ENCODE measurements around the gene NEMF. TPM values are rescaled to one million over a fixed set of nuclear protein-coding genes. Genes with fewer than 3 reads are reported as not detected.

NEMF gene
- total RNA-seq, 1 donor from 2014 or later, result 81.0 TPM

GRCh38 chr14:49867831-49868719, 15.5 kb upstream of the NEMF start:
- Mint-ChIP-seq H3K4me3 (ENCODE audit: low read depth) (peak overlapping the region; percentile 91), H3K27ac (peak overlapping the region; percentile 94), H3K4me1 (ENCODE audit: low read depth) (peaks cover 22% of the 10 kb centered on the region), H3K27me3 (ENCODE audit: low read depth) (no peaks in the 10 kb centered on the region), H3K36me3 (ENCODE audit: low read depth) (no peaks in the 10 kb centered on the region), H3K9me3 (no peaks in the 10 kb centered on the region)
- peak; percentile 94 for DNase-seq (ENCODE audit: low spot score)
- intact Hi-C loops (cut with micrococcal nuclease), result loop anchor here (1.0 to 10.0 kb wide), 4 partner anchors 11 to 967 kb away; partner anchors contain the start of genes ARF6, DMAC2L, L2HGDH and NIN

GRCh38 chr14:49865431-49865859, 12.9 kb upstream of the NEMF start:
- Mint-ChIP-seq H3K4me3 (ENCODE audit: low read depth) (no peak overlapping the region), H3K4me1 (ENCODE audit: low read depth) (peaks cover 24% of the 10 kb centered on the region)
- DNase-seq (ENCODE audit: low spot score), result peak; percentile 66

GRCh38 chr14:49863487-49864281, 11.1 kb upstream of the NEMF start:
- intact Hi-C loops (cut with micrococcal nuclease), result loop anchor here (2.0 to 10.0 kb wide), 6 partner anchors 137 to 971 kb away; partner anchors contain the start of genes NIN, POLE2, SOS2 and VCPKMT
- Mint-ChIP-seq H3K9me3 (no peaks in the 10 kb centered on the region), H3K27ac (no peak overlapping the region), H3K27me3 (ENCODE audit: low read depth) (no peaks in the 10 kb centered on the region), H3K36me3 (ENCODE audit: low read depth) (no peaks in the 10 kb centered on the region), H3K4me1 (ENCODE audit: low read depth) (peaks cover 20% of the 10 kb centered on the region), H3K4me3 (ENCODE audit: low read depth) (no peak overlapping the region)
- DNase-seq (ENCODE audit: low spot score), result no peak

More at GRCh38 chr14:49865431-49865859, 12.9 kb upstream of the NEMF start:
- intact Hi-C loops (cut with micrococcal nuclease), result loop anchor here (1.0 to 10.0 kb wide), 4 partner anchors 200 to 969 kb away; partner anchors contain the start of genes DMAC2L, L2HGDH and NIN
- no peaks in the 10 kb centered on the region for H3K9me3 Mint-ChIP-seq
- H3K27ac Mint-ChIP-seq, result no peak overlapping the region
- no peaks in the 10 kb centered on the region for H3K27me3 Mint-ChIP-seq (ENCODE audit: low read depth)
- no peaks in the 10 kb centered on the region for H3K36me3 Mint-ChIP-seq (ENCODE audit: low read depth)

- Mint-ChIP-seq H3K36me3 (ENCODE audit: low read depth) (no peaks in the 10 kb centered on the region), H3K9me3 (no peaks in the 10 kb centered on the region), H3K4me1 (ENCODE audit: low read depth) (peaks cover 16% of the 10 kb centered on the region), H3K4me3 (ENCODE audit: low read depth) (no peak overlapping the region), H3K27ac (no peak overlapping the region), H3K27me3 (ENCODE audit: low read depth) (no peaks in the 10 kb centered on the region)
- intact Hi-C loops (cut with micrococcal nuclease), result loop anchor here (1.0 to 10.0 kb wide), 9 partner anchors 9 to 973 kb away; partner anchors contain the start of genes NIN, POLE2, SOS2 and VCPKMT
- DNase-seq (ENCODE audit: low spot score), result peak; percentile 83
Measured at GRCh38 chr14:49862089-49862673, 9.6 kb upstream of the NEMF start.

- Mint-ChIP-seq H3K27ac (no peak overlapping the region), H3K36me3 (ENCODE audit: low read depth) (no peaks in the 10 kb centered on the region)
- intact Hi-C loops (cut with micrococcal nuclease), result loop anchor here (1.0 to 10.0 kb wide), 9 partner anchors 8 to 973 kb away; partner anchors contain the start of genes NIN, POLE2, SOS2 and VCPKMT
Measured at GRCh38 chr14:49861699-49862088, 9.1 kb upstream of the NEMF start.

GRCh38 chr14:49860988-49861698, 8.6 kb upstream of the NEMF start:
- intact Hi-C loops (cut with micrococcal nuclease), result loop anchor here (5.0 to 10.0 kb wide), 4 partner anchors 174 to 974 kb away; partner anchors contain the start of genes NIN, POLE2, SOS2 and VCPKMT
- Mint-ChIP-seq H3K27me3 (ENCODE audit: low read depth) (no peaks in the 10 kb centered on the region), H3K4me1 (ENCODE audit: low read depth) (peaks cover 16% of the 10 kb centered on the region), H3K36me3 (ENCODE audit: low read depth) (no peaks in the 10 kb centered on the region), H3K9me3 (no peaks in the 10 kb centered on the region), H3K27ac (no peak overlapping the region), H3K4me3 (ENCODE audit: low read depth) (no peak overlapping the region)
- DNase-seq (ENCODE audit: low spot score), result no peak

More at GRCh38 chr14:49861699-49862088, 9.1 kb upstream of the NEMF start:
- H3K9me3 Mint-ChIP-seq, result no peaks in the 10 kb centered on the region
- DNase-seq (ENCODE audit: low spot score), result peak; percentile 58
- H3K4me1 Mint-ChIP-seq (ENCODE audit: low read depth), result peaks cover 16% of the 10 kb centered on the region
- H3K4me3 Mint-ChIP-seq (ENCODE audit: low read depth), result no peak overlapping the region
- no peaks in the 10 kb centered on the region for H3K27me3 Mint-ChIP-seq (ENCODE audit: low read depth)

GRCh38 chr14:49858383-49858782, 5.8 kb upstream of the NEMF start:
- Mint-ChIP-seq H3K27me3 (ENCODE audit: low read depth) (no peaks in the 10 kb centered on the region), H3K27ac (no peak overlapping the region), H3K4me3 (ENCODE audit: low read depth) (no peak overlapping the region), H3K4me1 (ENCODE audit: low read depth) (peaks cover 24% of the 10 kb centered on the region), H3K9me3 (no peaks in the 10 kb centered on the region), H3K36me3 (ENCODE audit: low read depth) (no peaks in the 10 kb centered on the region)
- intact Hi-C loops (cut with micrococcal nuclease), result no loop called here
- no peak for DNase-seq (ENCODE audit: low spot score)

GRCh38 chr14:49857427-49858003, 4.9 kb upstream of the NEMF start:
- intact Hi-C loops (cut with micrococcal nuclease), result no loop called here
- Mint-ChIP-seq H3K27ac (no peak overlapping the region), H3K36me3 (ENCODE audit: low read depth) (no peaks in the 10 kb centered on the region), H3K27me3 (ENCODE audit: low read depth) (no peaks in the 10 kb centered on the region), H3K4me1 (ENCODE audit: low read depth) (peaks cover 28% of the 10 kb centered on the region), H3K9me3 (no peaks in the 10 kb centered on the region), H3K4me3 (ENCODE audit: low read depth) (no peak overlapping the region)
- DNase-seq (ENCODE audit: low spot score), result no peak

- peak; percentile 68 for DNase-seq (ENCODE audit: low spot score)
- H3K4me3 Mint-ChIP-seq (ENCODE audit: low read depth), result peak overlapping the region; percentile 92
- peak overlapping the region; percentile 96 for H3K27ac Mint-ChIP-seq
- H3K27me3 Mint-ChIP-seq (ENCODE audit: low read depth), result no peaks in the 10 kb centered on the region
- intact Hi-C loops (cut with micrococcal nuclease), result loop anchor here (1.0 to 5.0 kb wide), 4 partner anchors 9 to 679 kb away; partner anchors contain the start of gene MAP4K5
- H3K9me3 Mint-ChIP-seq, result no peaks in the 10 kb centered on the region
- peaks cover 27% of the 10 kb centered on the region for H3K36me3 Mint-ChIP-seq (ENCODE audit: low read depth)
- H3K4me1 Mint-ChIP-seq (ENCODE audit: low read depth), result peaks cover 40% of the 10 kb centered on the region
Measured at GRCh38 chr14:49853572-49854375, 1.2 kb upstream of the NEMF start.

GRCh38 chr14:49853158-49853477, 530 bp upstream of the NEMF start:
- no peak for DNase-seq (ENCODE audit: low spot score)
- peak overlapping the region; percentile 92 for H3K4me3 Mint-ChIP-seq (ENCODE audit: low read depth)
- H3K36me3 Mint-ChIP-seq (ENCODE audit: low read depth), result peaks cover 28% of the 10 kb centered on the region
- H3K4me1 Mint-ChIP-seq (ENCODE audit: low read depth), result peaks cover 37% of the 10 kb centered on the region
- intact Hi-C loops (cut with micrococcal nuclease), result loop anchor here (1.0 to 5.0 kb wide), 4 partner anchors 9 to 679 kb away; partner anchors contain the start of gene MAP4K5
- peak overlapping the region; percentile 96 for H3K27ac Mint-ChIP-seq
- no peaks in the 10 kb centered on the region for H3K9me3 Mint-ChIP-seq
- H3K27me3 Mint-ChIP-seq (ENCODE audit: low read depth), result no peaks in the 10 kb centered on the region

GRCh38 chr14:49851813-49852212, 775 bp downstream of the NEMF start:
- Mint-ChIP-seq H3K27me3 (ENCODE audit: low read depth) (no peaks in the 10 kb centered on the region), H3K4me3 (ENCODE audit: low read depth) (peak overlapping the region; percentile 92), H3K4me1 (ENCODE audit: low read depth) (peaks cover 34% of the 10 kb centered on the region), H3K36me3 (ENCODE audit: low read depth) (peaks cover 34% of the 10 kb centered on the region), H3K27ac (peak overlapping the region; percentile 96), H3K9me3 (no peaks in the 10 kb centered on the region)
- no peak for DNase-seq (ENCODE audit: low spot score)
- intact Hi-C loops (cut with micrococcal nuclease), result loop anchor here (5.0 kb wide), 1 partner anchor 680 kb away; the partner anchor contains the start of gene MAP4K5
